HEK293T (cell line): ENCODE results near the gene SALL1.

Experiments
- CTCF ChIA-PET: fragments of 350-600 bp; formaldehyde crosslinking; extraction: SDS; loops from one replicate; lab custom pipeline; 2021; ENCODE audit warnings: antibody characterized with exemption, inconsistent platforms; lab: Yijun Ruan, JAX
- POLR2A ChIA-PET: fragments of 350-600 bp; formaldehyde crosslinking; extraction: SDS; loops from one replicate; lab custom pipeline; 2020; ENCODE audit warnings: antibody characterized with exemption, inconsistent platforms; lab: Yijun Ruan, JAX
- DNase-seq: peaks from one replicate; pipeline ENCODE4 v3.0.0; 2012; ENCODE audit warnings: mixed read lengths; ENCODE audit errors: extremely low spot score
- ARNT ChIP-seq: fragments of 450-650 bp; IDR thresholded peaks from 2 replicates; pipeline ENCODE4 v1.6.1; 2017; ENCODE audit warnings: mild to moderate bottlenecking
- BHLHE40 ChIP-seq: fragments of 450-650 bp; IDR thresholded peaks from 2 replicates; pipeline ENCODE4 v1.6.1; 2016; ENCODE audit warnings: mild to moderate bottlenecking, moderate library complexity, borderline replicate concordance
- CTBP1 ChIP-seq: fragments of 450-650 bp; IDR thresholded peaks from 2 replicates; pipeline ENCODE4 v1.6.1; 2016; ENCODE audit warnings: borderline replicate concordance
- ELF4 ChIP-seq: fragments of 450-650 bp; IDR thresholded peaks from 2 replicates; pipeline ENCODE4 v1.6.1; 2017; ENCODE audit warnings: antibody characterized with exemption
- FOXA1 ChIP-seq: fragments of 450-650 bp; IDR thresholded peaks from 2 replicates; pipeline ENCODE4 v1.6.1; 2016; ENCODE audit warnings: mild to moderate bottlenecking
- FOXK2 ChIP-seq: fragments of 450-650 bp; IDR thresholded peaks from 2 replicates; pipeline ENCODE4 v1.6.1; 2016; ENCODE audit warnings: mild to moderate bottlenecking
- FOXM1 ChIP-seq: fragments of 450-650 bp; IDR thresholded peaks from 2 replicates; pipeline ENCODE4 v1.6.1; 2017; ENCODE audit warnings: mild to moderate bottlenecking, borderline replicate concordance
- HDGF ChIP-seq: fragments of 450-650 bp; IDR thresholded peaks from 2 replicates; pipeline ENCODE4 v1.6.1; 2017; ENCODE audit warnings: antibody characterized with exemption, borderline replicate concordance
- L3MBTL2 ChIP-seq: fragments of 450-650 bp; conservative IDR thresholded peaks from 2 replicates; pipeline ENCODE4 v1.6.1; 2016; ENCODE audit warnings: mild to moderate bottlenecking
- LEF1 ChIP-seq: fragments of 450-650 bp; IDR thresholded peaks from 2 replicates; pipeline ENCODE4 v1.6.1; 2017; ENCODE audit warnings: mild to moderate bottlenecking, borderline replicate concordance
- NFRKB ChIP-seq: fragments of 450-650 bp; IDR thresholded peaks from 2 replicates; pipeline ENCODE4 v1.6.1; 2016; ENCODE audit warnings: mild to moderate bottlenecking, moderate library complexity
- PKNOX1 ChIP-seq: fragments of 450-650 bp; IDR thresholded peaks from 2 replicates; pipeline ENCODE4 v1.6.1; 2016
- SP1 ChIP-seq: fragments of 450-650 bp; IDR thresholded peaks from 2 replicates; pipeline ENCODE4 v1.6.1; 2017
- SUZ12 ChIP-seq: fragments of 450-650 bp; IDR thresholded peaks from 2 replicates; pipeline ENCODE4 v1.6.1; 2016; ENCODE audit warnings: mild to moderate bottlenecking
- TARDBP ChIP-seq: fragments of 450-650 bp; IDR thresholded peaks from 2 replicates; pipeline ENCODE4 v1.6.1; 2016
- ZNF384 ChIP-seq: fragments of 450-650 bp; IDR thresholded peaks from 2 replicates; pipeline ENCODE4 v1.6.1; 2016

SALL1 gene

GRCh38 chr16:51154271-51155171 lies 3.5 kb upstream of the SALL1 start:
- ChIA-PET CTCF (no interaction called here), POLR2A (no interaction called here)
- TF ChIP-seq CTBP1 (no peak), SUZ12 (no peak), FOXA1 (no peak), TARDBP (no peak), PKNOX1 (no peak), FOXK2 (no peak), ELF4 (no peak), FOXM1 (no peak), SP1 (no peak), L3MBTL2 (no peak), NFRKB (no peak), ARNT (no peak), ZNF384 (no peak), LEF1 (no peak)
- no peak for DNase-seq

GRCh38 chr16:51153577-51154031 lies 2.5 kb upstream of the SALL1 start:
- POLR2A ChIA-PET, result interaction anchor here (0.6 to 2.1 kb wide), 4 partner anchors 15 to 470 kb away, joined by 3 to 8 read pairs (median 3); no protein-coding TSS in a partner anchor
- no peak for DNase-seq
- TF ChIP-seq ZNF384, result no peak
- TF ChIP-seq L3MBTL2, result peak; percentile 75
- CTCF ChIA-PET, result no interaction called here

- ChIA-PET CTCF (interaction anchor here (0.6 to 0.7 kb wide), 2 partner anchors 281 to 313 kb away, joined by 3 to 4 read pairs; no protein-coding TSS in a partner anchor), POLR2A (interaction anchor here (0.6 to 2.1 kb wide), 14 partner anchors 9 to 610 kb away, joined by 3 to 10 read pairs (median 3); no protein-coding TSS in a partner anchor)
- TF ChIP-seq NFRKB (no peak), ARNT (no peak), BHLHE40 (no peak), TARDBP (no peak), HDGF (no peak), FOXM1 (no peak), LEF1 (no peak), ZNF384 (no peak), ELF4 (no peak), CTBP1 (no peak), SUZ12 (no peak), PKNOX1 (no peak), L3MBTL2 (no peak), FOXA1 (no peak), SP1 (no peak), FOXK2 (no peak)
- no peak for DNase-seq
Measured at GRCh38 chr16:51152691-51153576, 1.9 kb upstream of the SALL1 start.

- ChIA-PET CTCF (interaction anchor here (0.6 kb wide), 1 partner anchor 36 kb away, joined by 3 read pairs; no protein-coding TSS in a partner anchor), POLR2A (interaction anchor here (0.8 to 2.1 kb wide), 13 partner anchors 9 to 611 kb away, joined by 3 to 10 read pairs (median 3); no protein-coding TSS in a partner anchor)
- DNase-seq, result peak; percentile 81
- TF ChIP-seq FOXM1 (peak; percentile 2; the same call in 1 of the 2 replicates), NFRKB (no peak), SUZ12 (no peak), PKNOX1 (peak; percentile 98), HDGF (no peak), TARDBP (peak; percentile 39; the same call in 1 of the 2 replicates), CTBP1 (peak; percentile 56; the same call in 1 of the 2 replicates)
Measured at GRCh38 chr16:51151961-51152663, 1.0 kb upstream of the SALL1 start.

- TF ChIP-seq PKNOX1 (peak; percentile 97), L3MBTL2 (no peak)
- ChIA-PET POLR2A (interaction anchor here (1.2 to 2.1 kb wide), 7 partner anchors 8 to 404 kb away, joined by 3 to 10 read pairs (median 5); no protein-coding TSS in a partner anchor), CTCF (interaction anchor here (0.6 kb wide), 1 partner anchor 36 kb away, joined by 3 read pairs; no protein-coding TSS in a partner anchor)
- DNase-seq, result peak; percentile 75
Measured at GRCh38 chr16:51151435-51151960, 428 bp upstream of the SALL1 start.
